Measurements from ENCODE around the gene CDHR4. TPM values are rescaled to one million over a fixed set of nuclear protein-coding genes. Genes with fewer than 3 reads are reported as not detected.

The CDHR4 gene
- total and polyA plus RNA-seq, 12 donors = 0.17 to 0.25 (median 0.23) TPM; not detected in 9

GRCh38 chr3:49769286-49769915, 30.3 kb downstream of the CDHR4 start:
- no peak overlapping the region for H3K27ac ChIP-seq
- WGBS, 4 donors = 84 to 95% (median 89%) methylated on average over 3 of the region's 3 CpGs
- H3K4me3 ChIP-seq = no peak overlapping the region
- H3K36me3 ChIP-seq (replicated peaks in 1 of 2) = no peaks in the 10 kb centered on the region
- H3K27me3 ChIP-seq = no peaks in the 10 kb centered on the region
- intact Hi-C loops (cut with DNase I) = no loop called here
- H3K9me3 ChIP-seq (replicated peaks in 1 of 3) = no peaks in the 10 kb centered on the region
- DNase-seq = no peak
- TF ChIP-seq POLR2A (IDR thresholded peaks at IDR 0.05) (no peak), CTCF (IDR thresholded peaks at IDR 0.05) (no peak)
- peaks cover 0 to 7% of the 10 kb centered on the region in 2 donors for H3K4me1 ChIP-seq (replicated peaks in 1 of 2)

- no peak for DNase-seq
- Histone ChIP-seq H3K4me1 (replicated peaks in 1 of 2) (no peaks in the 10 kb centered on the region), H3K27ac (no peak overlapping the region), H3K4me3 (no peak overlapping the region), H3K36me3 (replicated peaks in 1 of 2) (no peaks in the 10 kb centered on the region), H3K9me3 (replicated peaks in 1 of 3) (no peaks in the 10 kb centered on the region), H3K27me3 (no peaks in the 10 kb centered on the region)
- TF ChIP-seq POLR2A (IDR thresholded peaks at IDR 0.05) (no peak), CTCF (IDR thresholded peaks at IDR 0.05) (no peak)
- intact Hi-C loops (cut with DNase I) = no loop called here
- 97 to 99% (median 98%) methylated on average over 4 of the region's 4 CpGs for WGBS, 4 donors
These were observed 35.7 kb downstream of the CDHR4 start for GRCh38 chr3:49763981-49764380.

DNA sequence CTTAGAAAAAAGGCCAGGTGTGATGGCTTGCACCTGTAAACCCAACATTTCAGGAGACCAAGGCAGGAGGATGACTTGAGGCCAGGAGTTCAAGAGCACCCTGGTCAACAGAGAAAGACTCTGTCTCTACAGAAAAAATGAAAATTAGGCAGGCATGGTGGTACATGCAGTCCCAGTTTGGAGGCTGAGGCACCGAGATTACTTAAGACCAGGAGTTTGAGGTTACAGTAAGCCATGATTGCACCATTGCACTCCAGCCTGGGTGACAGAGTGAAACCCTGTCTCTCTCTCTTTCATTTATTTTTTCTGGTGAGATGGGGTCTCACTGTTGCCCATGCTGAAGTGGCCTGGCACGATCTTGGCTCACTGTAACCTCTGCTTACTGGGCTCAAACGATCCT, 38.0 kb downstream of the CDHR4 start:
- no peaks in the 10 kb centered on the region for H3K4me1 ChIP-seq (replicated peaks in 1 of 2)
- no peak overlapping the region for H3K27ac ChIP-seq
- TF ChIP-seq POLR2A (IDR thresholded peaks at IDR 0.05) = no peak
- TF ChIP-seq CTCF (IDR thresholded peaks at IDR 0.05) = no peak
- no peaks in the 10 kb centered on the region for H3K9me3 ChIP-seq (replicated peaks in 1 of 3)
- no peak for DNase-seq
- WGBS, 4 donors = 88 to 92% (median 90%) methylated on average over 3 of the region's 3 CpGs
- H3K27me3 ChIP-seq = no peaks in the 10 kb centered on the region
- intact Hi-C loops (cut with DNase I) = no loop called here
- H3K4me3 ChIP-seq = no peak overlapping the region
- H3K36me3 ChIP-seq (replicated peaks in 1 of 2) = no peaks in the 10 kb centered on the region

DNA sequence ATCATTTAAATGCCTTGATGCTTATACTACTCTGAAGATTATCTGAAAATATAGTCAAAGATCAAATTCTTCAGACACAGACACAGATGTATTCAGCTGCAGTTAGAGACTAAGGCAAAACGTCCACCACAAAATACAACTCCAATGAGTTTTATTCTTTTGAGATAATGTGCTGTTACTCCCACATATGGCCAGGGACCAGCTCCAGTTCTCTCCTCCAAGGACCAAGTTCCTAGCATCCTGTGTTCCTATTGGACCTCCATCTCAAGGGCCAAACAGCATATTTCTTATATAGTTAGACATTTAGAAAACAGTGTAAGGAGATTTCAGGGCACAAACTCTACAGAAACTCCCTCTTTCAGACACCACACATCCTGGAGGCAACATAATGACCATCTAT, 40.4 kb downstream of the CDHR4 start:
- 17 to 35% (median 29%) methylated on average over 1 of the region's 1 CpG for WGBS, 4 donors
- intact Hi-C loops (cut with DNase I) = no loop called here
- Histone ChIP-seq H3K4me3 (no peak overlapping the region), H3K36me3 (replicated peaks in 1 of 2) (no peaks in the 10 kb centered on the region), H3K27me3 (no peaks in the 10 kb centered on the region), H3K4me1 (replicated peaks in 1 of 2) (peaks cover under 1 to 20% of the 10 kb centered on the region in 2 donors), H3K9me3 (replicated peaks in 1 of 3) (no peaks in the 10 kb centered on the region), H3K27ac (no peak overlapping the region)
- no peak for DNase-seq
- no peak for TF ChIP-seq POLR2A (IDR thresholded peaks at IDR 0.05)
- TF ChIP-seq CTCF (IDR thresholded peaks at IDR 0.05) = no peak
